Midbrain (tissue), 1 donor: ENCODE data around the gene SEC14L1.

ENCODE experiments used
- DNase-seq: peaks from one replicate; lab custom pipeline; 2025; lab: John Stamatoyannopoulos, UW

Gene SEC14L1

GRCh38 chr17:77191244-77191643 lies 50.5 kb downstream of the SEC14L1 start:
- DNase-seq, result no peak

- no peak for DNase-seq
Observed at GRCh38 chr17:77193653-77194052, 52.9 kb downstream of the SEC14L1 start.

- no peak for DNase-seq
Observed at GRCh38 chr17:77194179-77194578, 53.4 kb downstream of the SEC14L1 start.

- DNase-seq, result no peak
Observed at GRCh38 chr17:77196251-77196650, 55.5 kb downstream of the SEC14L1 start.

- DNase-seq, result no peak
Observed at GRCh38 chr17:77197115-77197514, 56.3 kb downstream of the SEC14L1 start.

GRCh38 chr17:77200711-77201110 lies 59.9 kb downstream of the SEC14L1 start:
- no peak for DNase-seq

- DNase-seq, result no peak
Observed at GRCh38 chr17:77203436-77203835, 62.7 kb downstream of the SEC14L1 start.

- DNase-seq, result no peak
Observed at GRCh38 chr17:77203846-77204245, 63.1 kb downstream of the SEC14L1 start.

- DNase-seq, result no peak
Observed at GRCh38 chr17:77204536-77204935, 63.8 kb downstream of the SEC14L1 start.

GRCh38 chr17:77205396-77206125 lies 64.8 kb downstream of the SEC14L1 start:
- no peak for DNase-seq

- DNase-seq, result no peak
Observed at GRCh38 chr17:77206158-77206956, 65.6 kb downstream of the SEC14L1 start.

GRCh38 chr17:77207689-77208216 lies 67.0 kb downstream of the SEC14L1 start:
- DNase-seq, result no peak

GRCh38 chr17:77208217-77208808 lies 67.5 kb downstream of the SEC14L1 start:
- peak; percentile 65 for DNase-seq

GRCh38 chr17:77208856-77209255 lies 68.1 kb downstream of the SEC14L1 start:
- DNase-seq, result no peak

GRCh38 chr17:77209330-77209748 lies 68.6 kb downstream of the SEC14L1 start:
- DNase-seq, result no peak

GRCh38 chr17:77210331-77210730 lies 69.6 kb downstream of the SEC14L1 start:
- no peak for DNase-seq

- DNase-seq, result no peak
Observed at GRCh38 chr17:77210946-77211541, 70.3 kb downstream of the SEC14L1 start.

GRCh38 chr17:77211681-77212080 lies 70.9 kb downstream of the SEC14L1 start:
- DNase-seq, result no peak

GRCh38 chr17:77212081-77212832 lies 71.5 kb downstream of the SEC14L1 start:
- DNase-seq, result peak; percentile 33

- no peak for DNase-seq
Observed at GRCh38 chr17:77212833-77213777, 72.3 kb downstream of the SEC14L1 start.
